Endodermal cell (in vitro differentiated cells): ENCODE measurements around the gene CTNND2. TPM values are rescaled to one million over a fixed set of nuclear protein-coding genes. Genes with fewer than 3 reads are reported as not detected.
A peak's percentile ranks its signal among the peaks of the same experiment; 100 is the strongest.

ENCODE experiments used
- DNase-seq: peaks from one replicate; pipeline ENCODE4 v3.0.0-alpha.2; 2017
- H3K27ac ChIP-seq: 2 replicates; pipeline ENCODE4 v1.5.1; 2013; ENCODE audit warnings: mild to moderate bottlenecking, low read depth, low read length, moderate library complexity
- H3K27me3 ChIP-seq: 2 replicates; pipeline ENCODE4 v1.6.1; 2013; ENCODE audit warnings: mild to moderate bottlenecking, low read length, moderate library complexity; ENCODE audit not compliant: insufficient read depth, control insufficient read depth, poor library complexity, severe bottlenecking
- H3K36me3 ChIP-seq: 2 replicates; pipeline ENCODE4 v1.7.0; 2013; ENCODE audit warnings: mild to moderate bottlenecking, low read length, moderate library complexity; ENCODE audit not compliant: control insufficient read depth, insufficient read depth
- H3K4me1 ChIP-seq: one replicate; pipeline ENCODE4 v1.7.0; 2013; ENCODE audit warnings: low read length; ENCODE audit not compliant: control insufficient read depth, insufficient read depth
- H3K4me3 ChIP-seq: 2 replicates; pipeline ENCODE4 v1.5.1; 2013; ENCODE audit warnings: mild to moderate bottlenecking, low read length, moderate library complexity
- H3K9ac ChIP-seq: 2 replicates; pipeline ENCODE4 v1.6.1; 2013; ENCODE audit warnings: mild to moderate bottlenecking, low read length, moderate library complexity; ENCODE audit not compliant: poor library complexity, severe bottlenecking; ENCODE audit errors: extremely low read depth
- H3K9me3 ChIP-seq: 2 replicates; pipeline ENCODE4 v1.6.1; 2013; ENCODE audit warnings: mild to moderate bottlenecking, low read length, moderate library complexity; ENCODE audit not compliant: control insufficient read depth
- H3K27ac Mint-ChIP-seq: 2 replicates; pipeline ENCODE4 v1.8.0; 2020; ENCODE audit warnings: mixed read lengths
- H3K27me3 Mint-ChIP-seq: 2 replicates; pipeline ENCODE4 v1.8.0; 2021; ENCODE audit warnings: mild to moderate bottlenecking, mixed read lengths; ENCODE audit not compliant: insufficient read depth
- H3K36me3 Mint-ChIP-seq: 2 replicates; pipeline ENCODE4 v1.8.0; 2020; ENCODE audit warnings: low read depth, mixed read lengths
- H3K4me1 Mint-ChIP-seq: 2 replicates; pipeline ENCODE4 v1.8.0; 2020; ENCODE audit warnings: mixed read lengths
- H3K4me3 Mint-ChIP-seq: 2 replicates; pipeline ENCODE4 v1.8.0; 2020; ENCODE audit warnings: mild to moderate bottlenecking, moderate library complexity, mixed read lengths
- H3K9me3 Mint-ChIP-seq: 2 replicates; pipeline ENCODE4 v1.8.0; 2020; ENCODE audit warnings: mild to moderate bottlenecking, mixed read lengths
- CTCF ChIP-seq: fragments of 200-600 bp; sonication (generic); conservative IDR thresholded peaks from 2 replicates; pipeline ENCODE4 v1.5.0; 2021; ENCODE audit warnings: antibody characterized with exemption, mild to moderate bottlenecking
- WGBS, 2 experiments: methylation state at CpG; one replicate each; pipeline versions ENCODE4 v1.1.5 to v1.1.7; 2013; ENCODE audit warnings: missing lambda C conversion rate in 2 of 2, mixed read lengths in 1 of 2; ENCODE audit not compliant: insufficient coverage in 1 of 2, insufficient read length in 1 of 2; 5-methylcytosine and 5-hydroxymethylcytosine counted together
- total RNA-seq, 2 donors: library from RNA; stranded (reverse); fragmentation: NEBNext Ultra II Directional in 1 of 2; extraction: Animal tissue kit (Norgen Biotek cat#: 25700) in 1 of 2; gene quantifications; 2 replicates in 1 of 2; 3 replicates in 1 of 2; pipeline ENCODE4 v1.2.1, GENCODE V29; 2021

CTNND2 gene
- total RNA-seq, 2 donors from 2014 or later: 6.5 to 10.3 TPM

DNA sequence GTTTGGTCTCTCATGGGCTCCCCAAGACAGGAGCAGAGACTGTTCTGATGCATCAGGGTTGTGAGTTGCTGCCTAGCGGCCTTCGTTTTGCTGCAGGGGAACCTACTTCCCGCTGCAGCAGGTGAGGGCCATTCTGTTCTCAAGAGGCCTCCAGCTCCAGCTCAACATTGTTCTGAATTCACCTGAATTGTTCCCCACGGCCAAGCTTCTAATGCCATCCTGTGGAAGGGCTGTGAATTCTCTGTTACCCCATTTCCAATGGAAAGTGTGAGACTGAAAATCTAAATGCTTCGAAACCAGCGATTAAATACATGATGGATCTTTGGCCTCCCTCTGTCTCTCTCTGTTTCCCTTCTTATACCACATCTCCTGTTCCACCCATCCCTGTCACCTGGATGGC, 794.1 kb downstream of the CTNND2 start:
- DNase-seq: no peak
- Mint-ChIP-seq H3K4me3 (no peak overlapping the region), H3K4me1 (no peaks in the 10 kb centered on the region), H3K9me3 (peaks cover 10% of the 10 kb centered on the region), H3K27ac (no peak overlapping the region), H3K27me3 (no peaks in the 10 kb centered on the region), H3K36me3 (no peaks in the 10 kb centered on the region)
- no peaks in the 10 kb centered on the region for H3K4me1 ChIP-seq
- no peaks in the 10 kb centered on the region for H3K9me3 ChIP-seq
- H3K9ac ChIP-seq: no peak overlapping the region
- 91 to 100% methylated on average over 3 to 6 of the region's 6 CpGs for WGBS, 2 experiments
- no peaks in the 10 kb centered on the region for H3K36me3 ChIP-seq
- H3K27ac ChIP-seq: no peak overlapping the region
- peak; percentile 61 for TF ChIP-seq CTCF
- H3K4me3 ChIP-seq: no peak overlapping the region
- H3K27me3 ChIP-seq: no peaks in the 10 kb centered on the region

DNA sequence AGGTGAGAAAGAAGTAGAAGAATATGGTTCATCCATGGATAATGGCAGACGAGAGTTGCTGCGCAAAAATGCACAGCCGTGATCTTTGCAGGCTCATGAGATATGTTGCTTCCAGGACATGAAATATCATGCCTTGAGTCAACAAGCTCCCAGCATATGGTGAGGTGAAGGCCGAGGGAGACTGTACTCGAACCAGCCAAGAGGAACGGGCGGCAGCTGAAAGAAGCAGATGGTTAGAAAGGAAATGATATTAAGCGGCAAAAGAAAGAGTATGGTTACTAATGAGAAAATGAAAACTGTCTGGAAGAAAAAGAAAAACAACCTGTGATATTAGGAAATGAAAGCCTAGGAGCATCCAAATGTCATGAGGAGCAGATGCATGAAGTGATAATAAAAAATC, 798.5 kb downstream of the CTNND2 start:
- Histone ChIP-seq H3K4me3 (no peak overlapping the region), H3K4me1 (no peaks in the 10 kb centered on the region), H3K27ac (no peak overlapping the region), H3K9me3 (no peaks in the 10 kb centered on the region), H3K9ac (no peak overlapping the region), H3K27me3 (no peaks in the 10 kb centered on the region), H3K36me3 (no peaks in the 10 kb centered on the region)
- TF ChIP-seq CTCF: no peak
- Mint-ChIP-seq H3K27ac (no peak overlapping the region), H3K27me3 (no peaks in the 10 kb centered on the region), H3K4me3 (no peak overlapping the region), H3K4me1 (no peaks in the 10 kb centered on the region), H3K36me3 (no peaks in the 10 kb centered on the region), H3K9me3 (no peaks in the 10 kb centered on the region)
- WGBS, 2 experiments: 94 to 98% methylated on average over 7 to 8 of the region's 8 CpGs
- no peak for DNase-seq

GRCh38 chr5:11104651-11105112, 799.6 kb downstream of the CTNND2 start:
- H3K4me3 ChIP-seq: no peak overlapping the region
- H3K27me3 Mint-ChIP-seq: no peaks in the 10 kb centered on the region
- no peak for TF ChIP-seq CTCF
- no peaks in the 10 kb centered on the region for H3K36me3 Mint-ChIP-seq
- peak overlapping the region; percentile 13 for H3K27ac ChIP-seq
- H3K4me1 Mint-ChIP-seq: no peaks in the 10 kb centered on the region
- H3K36me3 ChIP-seq: no peaks in the 10 kb centered on the region
- no peaks in the 10 kb centered on the region for H3K9me3 ChIP-seq
- H3K4me3 Mint-ChIP-seq: no peak overlapping the region
- 82 to 86% methylated on average over 9 of the region's 9 CpGs for WGBS, 2 experiments
- H3K9me3 Mint-ChIP-seq: no peaks in the 10 kb centered on the region
- DNase-seq: no peak
- no peak overlapping the region for H3K9ac ChIP-seq
- H3K4me1 ChIP-seq: no peaks in the 10 kb centered on the region
- H3K27ac Mint-ChIP-seq: no peak overlapping the region
- no peaks in the 10 kb centered on the region for H3K27me3 ChIP-seq
